GM12878 (cell line): Measurements from ENCODE around the gene ADSS2. TPM values are rescaled to one million over a fixed set of nuclear protein-coding genes. Genes with fewer than 3 reads are reported as not detected.

Source experiments
- ATAC-seq: fragments of 200-7000 bp; cut with Tn5 transposase; 3 replicates; pipeline ENCODE4 v1.9.1; 2020; ENCODE audit warnings: mild to moderate bottlenecking, moderate library complexity
- BruUV-seq: library from RNA; stranded (reverse); fragments of 400-500 nt; replicated peaks from 2 replicates; lab custom pipeline; 2021; lab: Mats Ljungman, UMichigan
- CTCF ChIA-PET: fragments of 300-600 bp; sonication (Branson Sonifier 250); formaldehyde crosslinking; extraction: SDS; loops from one replicate; lab custom pipeline; 2021; ENCODE audit warnings: inconsistent platforms; lab: Yijun Ruan, JAX
- POLR2A ChIA-PET: fragments of 350-600 bp; formaldehyde crosslinking; extraction: SDS; loops from one replicate; lab custom pipeline; 2021; ENCODE audit warnings: inconsistent platforms; lab: Charles Lee
- RAD21 ChIA-PET: fragments of 300-600 bp; sonication (Branson Sonifier 250); formaldehyde crosslinking; loops from one replicate; lab custom pipeline; 2023; ENCODE audit warnings: antibody characterized with exemption; ENCODE audit not compliant: unreplicated experiment; lab: Charles Lee
- SMC1A ChIA-PET: fragments of 300-600 bp; sonication (Branson Sonifier 250); formaldehyde crosslinking; loops from one replicate; lab custom pipeline; 2023; ENCODE audit not compliant: unreplicated experiment, uncharacterized antibody; lab: Charles Lee
- DNase-seq: peaks from one replicate; pipeline ENCODE4 v3.0.0-alpha.2; 2011; ENCODE audit warnings: low read depth, low spot score
- FAIRE-seq: peaks from 3 replicates; lab custom pipeline; 2011; peaks lifted over from hg19 to GRCh38; lab: Jason Lieb, UNC
- H2AFZ ChIP-seq: 2 replicates; pipeline ENCODE4 v1.6.0; 2011; ENCODE audit warnings: low read depth, low read length, control low read depth; ENCODE audit not compliant: control insufficient read depth
- H3K27ac ChIP-seq: 2 replicates; pipeline ENCODE4 v1.5.1; 2011; ENCODE audit warnings: control low read depth; ENCODE audit not compliant: control insufficient read depth, insufficient read depth
- H3K27me3 ChIP-seq, 2 experiments: replicated peaks in 1 of 2; 2 replicates each; pipeline versions ENCODE4 v1.6.0 to v1.6.1; 2011; ENCODE audit warnings: low read length in 1 of 2; ENCODE audit not compliant: control insufficient read depth in 2 of 2, insufficient read depth in 2 of 2
- H3K36me3 ChIP-seq, 2 experiments: 2 replicates each; pipeline ENCODE4 v1.5.1; 2011; ENCODE audit warnings: low read length in 1 of 2; ENCODE audit not compliant: control insufficient read depth in 2 of 2, insufficient read depth in 2 of 2
- H3K4me1 ChIP-seq: 2 replicates; pipeline ENCODE4 v1.6.1; 2011; ENCODE audit warnings: mild to moderate bottlenecking, low read length, moderate library complexity, mixed read lengths; ENCODE audit not compliant: control insufficient read depth, insufficient read depth
- H3K4me2 ChIP-seq: 2 replicates; pipeline ENCODE4 v1.6.0; 2011; ENCODE audit warnings: control low read depth; ENCODE audit not compliant: control insufficient read depth, insufficient read depth
- H3K4me3 ChIP-seq: fragments of 200-600 bp; sonication (generic); 2 replicates; pipeline ENCODE4 v1.5.1; 2016
- H3K79me2 ChIP-seq: 2 replicates; pipeline ENCODE4 v1.6.0; 2011; ENCODE audit warnings: low read length; ENCODE audit not compliant: control insufficient read depth, insufficient read depth
- H3K9ac ChIP-seq: 2 replicates; pipeline ENCODE4 v1.8.0; 2011; ENCODE audit warnings: low read length, control low read depth, mixed read lengths; ENCODE audit not compliant: control insufficient read depth, insufficient read depth
- H3K9me3 ChIP-seq: replicated peaks from 3 replicates; pipeline ENCODE4 v1.5.1; 2011; ENCODE audit warnings: mild to moderate bottlenecking, low read length; ENCODE audit not compliant: control insufficient read depth, insufficient read depth
- H4K20me1 ChIP-seq: 2 replicates; pipeline ENCODE4 v1.6.0; 2011; ENCODE audit not compliant: control insufficient read depth, insufficient read depth
- FOXK2 ChIP-seq: fragments of 450-650 bp; IDR thresholded peaks from 2 replicates; pipeline ENCODE4 v1.6.1; 2017; ENCODE audit warnings: mild to moderate bottlenecking, moderate library complexity
- GATAD2B ChIP-seq: fragments of 450-650 bp; conservative IDR thresholded peaks from 2 replicates; pipeline ENCODE4 v1.6.1; 2017; ENCODE audit warnings: low read depth, mild to moderate bottlenecking, moderate library complexity
- IKZF1 ChIP-seq: fragments of 450-650 bp; conservative IDR thresholded peaks from 2 replicates; pipeline ENCODE4 v1.6.1; 2017; ENCODE audit warnings: antibody characterized with exemption, mild to moderate bottlenecking
- NFXL1 ChIP-seq: fragments of 450-650 bp; IDR thresholded peaks from 2 replicates; pipeline ENCODE4 v1.6.1; 2017; ENCODE audit warnings: antibody characterized with exemption, mild to moderate bottlenecking, borderline replicate concordance
- NR2C2 ChIP-seq: IDR thresholded peaks from 2 replicates; pipeline ENCODE4 v1.6.1; 2011; ENCODE audit warnings: borderline replicate concordance, low read depth; ENCODE audit not compliant: control insufficient read depth, insufficient read length
- SPI1 ChIP-seq: IDR thresholded peaks from 2 replicates; pipeline ENCODE4 v1.6.1; 2011; ENCODE audit warnings: low read depth, mild to moderate bottlenecking, low read length, moderate library complexity, borderline replicate concordance; ENCODE audit not compliant: insufficient read depth
- SUZ12 ChIP-seq: fragments of 200-600 bp; sonication (generic); IDR thresholded peaks from one replicate; pipeline ENCODE4 v1.6.1; 2018; ENCODE audit warnings: antibody characterized with exemption, mild to moderate bottlenecking; ENCODE audit not compliant: unreplicated experiment
- WGBS: methylation state at CpG from one replicate; pipeline ENCODE4 v1.1.6; 2016; ENCODE audit warnings: low lambda C conversion rate; ENCODE audit not compliant: insufficient replicate concordance, insufficient coverage; ENCODE audit errors: missing lambda C conversion rate; 5-methylcytosine and 5-hydroxymethylcytosine counted together
- in situ Hi-C: fragments of 300-500 bp; cut with MboI; formaldehyde crosslinking; loops from 9 replicates; pipeline ENCODE4 v1.14.3; 2018; ENCODE audit warnings: mixed read lengths
- intact Hi-C: fragments of 100-400 bp; cut with micrococcal nuclease; formaldehyde crosslinking; loops from one replicate; pipeline ENCODE4 v1.14.2; 2022; ENCODE audit not compliant: unreplicated experiment
- polyA plus RNA-seq, 11 experiments: library from polyadenylated mRNA; depleted of rRNA in 4 of 11; unstranded in 6 of 11; stranded (reverse) in 5 of 11; fragments of >200 nt; fragmentation: Nextera tagmentation in 4 of 11; fragmentation: Illumina TruSeq in 1 of 11; extraction: Ambion mirVana in 4 of 11; extraction: Trizol in 1 of 11; gene quantifications; 1 replicate in 1 of 11; 2 replicates in 10 of 11; pipeline versions ENCODE4 v1.2.1 to v1.2.3, GENCODE V29; 2011 to 2016; ENCODE audit warnings: inconsistent platforms in 2 of 11, missing spikeins in 2 of 11, low read depth in 1 of 11
- total RNA-seq, 4 experiments: library from RNA; depleted of rRNA in 3 of 4; stranded (reverse); fragments of >200 nt in 3 of 4; fragmentation: Illumina TruSeq in 1 of 4; extraction: Trizol in 1 of 4; gene quantifications; 2 replicates each; pipeline versions ENCODE4 v1.2.1 to v1.2.3, GENCODE V29; 2013 to 2021
- TF ChIP-seq, protein P1 (sequence below), 3 experiments: IDR thresholded peaks in 2 of 3; conservative IDR thresholded peaks in 1 of 3; 2 replicates each; pipeline ENCODE4 v1.5.1; 2011; ENCODE audit warnings: low read depth in 3 of 3, low read length in 3 of 3, mild to moderate bottlenecking in 3 of 3, control low read depth in 2 of 3, moderate library complexity in 2 of 3, inconsistent platforms in 1 of 3, mixed read lengths in 1 of 3; ENCODE audit not compliant: control insufficient read depth in 2 of 3, insufficient read depth in 1 of 3; ENCODE audit errors: extremely low read depth in 1 of 3

The ADSS2 gene
- total and polyA plus RNA-seq, 10 of the 15 experiments (the other 5 are each of a cell fraction or from before 2014, with no cell fraction given) = 8.1 to 49.3 (median 40.6) TPM

DNA sequence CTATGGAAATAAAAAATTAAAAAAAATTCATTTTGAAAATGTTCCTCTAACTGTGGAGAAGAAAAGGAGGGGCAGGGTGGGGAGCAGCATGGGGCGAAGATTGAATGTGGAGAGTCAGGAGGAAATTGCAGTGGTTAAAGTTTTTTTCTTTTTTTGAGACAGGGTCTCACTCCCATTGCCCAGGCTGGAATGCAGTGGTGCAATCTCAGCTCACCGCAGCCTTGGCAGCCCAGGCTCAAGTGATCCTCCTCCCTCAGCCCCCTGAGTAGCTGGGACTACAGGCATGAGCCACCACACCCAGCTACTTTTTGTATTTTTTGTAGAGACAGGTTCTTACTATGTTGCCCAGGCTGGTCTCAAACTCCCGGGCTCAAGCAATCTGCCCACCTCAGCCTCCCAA lies 67.6 kb downstream of the ADSS2 start:
- intact Hi-C loops = no loop called here
- SMC1A ChIA-PET = no interaction called here
- Histone ChIP-seq H2AFZ (no peak overlapping the region), H3K36me3 (no peaks in the 10 kb centered on the region), H3K4me1 (no peaks in the 10 kb centered on the region), H3K27me3 (no peaks in the 10 kb centered on the region), H3K27ac (no peak overlapping the region), H3K79me2 (no peaks in the 10 kb centered on the region), H3K4me2 (no peak overlapping the region), H4K20me1 (no peaks in the 10 kb centered on the region), H3K9ac (no peak overlapping the region), H3K9me3 (no peaks in the 10 kb centered on the region), H3K4me3 (no peak overlapping the region)
- in situ Hi-C loops = no loop called here
- WGBS = 96% methylated on average over 3 of the region's 3 CpGs
- CTCF ChIA-PET = no interaction called here
- RAD21 ChIA-PET = no interaction called here
- FAIRE-seq = no peak
- no TSS peak for BruUV-seq
- no peak for ATAC-seq
- no peak for DNase-seq
- TF ChIP-seq FOXK2 (no peak), SPI1 (no peak), GATAD2B (no peak), IKZF1 (no peak), NR2C2 (no peak), SUZ12 (no peak)
- POLR2A ChIA-PET = no interaction called here

DNA sequence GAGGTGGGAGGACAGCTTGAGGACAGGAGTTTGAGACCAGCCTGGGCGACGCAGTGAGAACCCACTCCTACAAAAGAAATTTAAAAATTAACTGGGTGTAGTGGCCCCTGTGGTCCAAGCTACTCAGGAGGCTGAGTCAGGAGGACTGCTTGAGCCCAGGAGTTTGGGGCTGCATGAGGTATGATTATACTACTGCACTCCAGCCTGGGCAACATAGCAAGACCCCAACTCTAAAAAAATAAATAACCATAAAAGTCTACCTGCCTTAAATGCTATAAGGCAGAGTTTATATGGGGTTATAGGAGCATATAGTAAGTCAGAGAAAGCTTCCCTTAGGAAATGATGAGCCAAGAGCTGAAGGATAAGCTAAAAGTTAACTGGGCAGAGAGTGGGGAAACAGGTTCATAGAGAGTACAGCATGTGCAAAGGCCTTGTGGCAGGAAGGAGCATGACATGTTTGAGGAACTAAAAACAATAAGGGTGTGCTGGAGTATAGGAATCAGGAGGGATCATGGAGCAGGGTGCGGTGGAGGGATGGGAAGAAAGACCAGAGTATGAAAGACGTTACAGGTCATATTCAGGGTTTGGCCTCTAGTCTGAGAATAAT lies 68.3 kb downstream of the ADSS2 start:
- intact Hi-C loops = no loop called here
- no peak for TF ChIP-seq NFXL1
- TF ChIP-seq, protein P1, sequence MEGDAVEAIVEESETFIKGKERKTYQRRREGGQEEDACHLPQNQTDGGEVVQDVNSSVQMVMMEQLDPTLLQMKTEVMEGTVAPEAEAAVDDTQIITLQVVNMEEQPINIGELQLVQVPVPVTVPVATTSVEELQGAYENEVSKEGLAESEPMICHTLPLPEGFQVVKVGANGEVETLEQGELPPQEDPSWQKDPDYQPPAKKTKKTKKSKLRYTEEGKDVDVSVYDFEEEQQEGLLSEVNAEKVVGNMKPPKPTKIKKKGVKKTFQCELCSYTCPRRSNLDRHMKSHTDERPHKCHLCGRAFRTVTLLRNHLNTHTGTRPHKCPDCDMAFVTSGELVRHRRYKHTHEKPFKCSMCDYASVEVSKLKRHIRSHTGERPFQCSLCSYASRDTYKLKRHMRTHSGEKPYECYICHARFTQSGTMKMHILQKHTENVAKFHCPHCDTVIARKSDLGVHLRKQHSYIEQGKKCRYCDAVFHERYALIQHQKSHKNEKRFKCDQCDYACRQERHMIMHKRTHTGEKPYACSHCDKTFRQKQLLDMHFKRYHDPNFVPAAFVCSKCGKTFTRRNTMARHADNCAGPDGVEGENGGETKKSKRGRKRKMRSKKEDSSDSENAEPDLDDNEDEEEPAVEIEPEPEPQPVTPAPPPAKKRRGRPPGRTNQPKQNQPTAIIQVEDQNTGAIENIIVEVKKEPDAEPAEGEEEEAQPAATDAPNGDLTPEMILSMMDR (IDR thresholded peaks at IDR 0.05 in 2 of 3, conservative IDR thresholded peaks at IDR 0.05 in 1 of 3; ENCODE audit: control insufficient read depth in 2 of 3, extremely low read depth in 1 of 3, insufficient read depth in 1 of 3, low read depth in 3 of 3, low read length in 3 of 3) = 0 out of 6 replicates have a peak, but pooled peaks of 1 of the 3 experiments have one; percentile 19
- Histone ChIP-seq H4K20me1 (no peaks in the 10 kb centered on the region), H3K9me3 (no peaks in the 10 kb centered on the region), H3K4me2 (no peak overlapping the region), H3K9ac (no peak overlapping the region), H3K4me3 (no peak overlapping the region), H3K27ac (no peak overlapping the region), H3K27me3 (no peaks in the 10 kb centered on the region), H3K36me3 (no peaks in the 10 kb centered on the region), H2AFZ (no peak overlapping the region), H3K79me2 (no peaks in the 10 kb centered on the region), H3K4me1 (no peaks in the 10 kb centered on the region)
- no TSS peak for BruUV-seq
- ChIA-PET RAD21 (no interaction called here), POLR2A (no interaction called here), CTCF (no interaction called here), SMC1A (no interaction called here)
- ATAC-seq (no peak), FAIRE-seq (no peak), DNase-seq (no peak)
- in situ Hi-C loops = no loop called here
- WGBS = 85% methylated on average over 4 of the region's 4 CpGs
